GM19372 (cell line): ENCODE results near the gene ATP11C.

Experiments used
- ATAC-seq: cut with Tn5 transposase; IDR thresholded peaks from one replicate; pipeline ENCODE4 v1.9.1; 2021; ENCODE audit warnings: mild to moderate bottlenecking, low read depth, moderate library complexity; ENCODE audit not compliant: unreplicated experiment

Gene ATP11C

GRCh38 chrX:139815771-139816170 is 117.1 kb downstream of the ATP11C start:
- no peak for ATAC-seq

- no peak for ATAC-seq
These were observed 120.8 kb downstream of the ATP11C start for GRCh38 chrX:139811942-139812629.

- no peak for ATAC-seq
These were observed 128.4 kb downstream of the ATP11C start for GRCh38 chrX:139804482-139804881.

- no peak for ATAC-seq
These were observed 129.6 kb downstream of the ATP11C start for GRCh38 chrX:139803224-139803623.

GRCh38 chrX:139802048-139802447 is 130.8 kb downstream of the ATP11C start:
- no peak for ATAC-seq

GRCh38 chrX:139801397-139801813 is 131.4 kb downstream of the ATP11C start:
- ATAC-seq: peak; percentile 81

GRCh38 chrX:139798701-139799100 is 134.2 kb downstream of the ATP11C start:
- ATAC-seq: no peak

- ATAC-seq: peak; percentile 100
These were observed 137.7 kb downstream of the ATP11C start for GRCh38 chrX:139795196-139795595.

- no peak for ATAC-seq
These were observed 145.3 kb downstream of the ATP11C start for GRCh38 chrX:139787601-139788000.

GRCh38 chrX:139784807-139785206 is 148.0 kb downstream of the ATP11C start:
- ATAC-seq: peak; percentile 91

GRCh38 chrX:139783959-139784358 is 148.9 kb downstream of the ATP11C start:
- no peak for ATAC-seq

- no peak for ATAC-seq
These were observed 149.8 kb downstream of the ATP11C start for GRCh38 chrX:139783030-139783429.

GRCh38 chrX:139776599-139776998 is 156.3 kb downstream of the ATP11C start:
- no peak for ATAC-seq

GRCh38 chrX:139770366-139770765 is 162.5 kb downstream of the ATP11C start:
- ATAC-seq: no peak

- peak; percentile 81 for ATAC-seq
These were observed 166.3 kb downstream of the ATP11C start for GRCh38 chrX:139766545-139766983.

- no peak for ATAC-seq
These were observed 170.3 kb downstream of the ATP11C start for GRCh38 chrX:139762400-139763183.

- ATAC-seq: no peak
These were observed 173.2 kb downstream of the ATP11C start for GRCh38 chrX:139759637-139760036.

- ATAC-seq: no peak
These were observed 174.0 kb downstream of the ATP11C start for GRCh38 chrX:139758809-139759208.

- no peak for ATAC-seq
These were observed 174.6 kb downstream of the ATP11C start for GRCh38 chrX:139758250-139758649.

GRCh38 chrX:139751053-139751452 is 181.8 kb downstream of the ATP11C start:
- no peak for ATAC-seq

- no peak for ATAC-seq
These were observed 182.5 kb downstream of the ATP11C start for GRCh38 chrX:139750390-139750789.

GRCh38 chrX:139739138-139739537 is 193.7 kb downstream of the ATP11C start:
- peak; percentile 97 for ATAC-seq
